ENCODE measurements around the gene ZBTB7B.
A peak's percentile ranks its signal among the peaks of the same experiment; 100 is the strongest.

The ZBTB7B gene

DNA sequence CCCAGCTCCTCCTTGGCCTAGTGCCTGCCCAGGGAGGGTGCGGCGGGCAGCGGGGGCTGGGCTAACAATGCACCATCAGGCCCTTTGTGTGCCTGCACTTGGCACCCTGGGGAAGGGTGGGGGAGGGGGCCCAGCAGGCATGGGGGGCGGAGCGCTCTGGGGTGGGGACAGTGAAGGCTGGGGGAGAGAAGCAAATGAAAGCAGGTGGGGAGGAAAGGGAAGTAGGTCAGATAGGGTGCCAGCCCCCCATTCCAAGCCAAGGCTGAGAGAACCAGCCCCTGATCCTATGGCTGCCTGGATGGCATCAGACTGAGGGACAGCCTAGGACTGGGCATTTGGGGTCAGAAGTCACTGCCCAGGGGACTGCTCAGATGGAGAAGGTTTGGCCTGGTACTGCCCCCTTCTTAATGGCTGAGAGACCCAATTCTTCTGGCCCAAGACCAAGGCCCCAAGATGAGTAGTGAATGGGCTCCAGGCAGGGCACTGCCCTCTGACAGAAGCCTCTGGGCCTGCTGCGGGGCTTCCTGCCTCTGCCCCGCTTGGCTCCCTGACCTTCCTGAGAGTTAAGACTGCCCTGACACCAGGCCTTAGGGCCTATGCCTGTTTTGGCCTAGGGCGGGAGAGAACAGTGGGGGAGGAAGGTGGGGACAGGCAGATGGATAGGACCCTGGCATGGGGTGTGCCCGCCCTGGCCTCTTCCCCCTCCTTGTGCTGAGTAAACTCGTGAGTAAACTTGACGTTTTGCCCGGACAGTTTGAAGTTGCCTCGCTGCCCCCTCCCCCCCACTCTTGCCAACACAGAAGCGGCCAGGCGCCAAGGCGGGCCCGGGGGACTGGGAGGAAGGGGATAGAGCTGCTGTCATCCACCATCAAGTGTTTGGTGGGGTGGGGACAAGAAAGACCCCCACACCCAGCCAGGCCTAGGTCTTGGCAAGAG, 2.7 kb downstream of the ZBTB7B start:
- DNase-seq, result no peak

GRCh38 chr1:155006601-155007101, 4.0 kb downstream of the ZBTB7B start:
- DNase-seq, result no peak

DNA sequence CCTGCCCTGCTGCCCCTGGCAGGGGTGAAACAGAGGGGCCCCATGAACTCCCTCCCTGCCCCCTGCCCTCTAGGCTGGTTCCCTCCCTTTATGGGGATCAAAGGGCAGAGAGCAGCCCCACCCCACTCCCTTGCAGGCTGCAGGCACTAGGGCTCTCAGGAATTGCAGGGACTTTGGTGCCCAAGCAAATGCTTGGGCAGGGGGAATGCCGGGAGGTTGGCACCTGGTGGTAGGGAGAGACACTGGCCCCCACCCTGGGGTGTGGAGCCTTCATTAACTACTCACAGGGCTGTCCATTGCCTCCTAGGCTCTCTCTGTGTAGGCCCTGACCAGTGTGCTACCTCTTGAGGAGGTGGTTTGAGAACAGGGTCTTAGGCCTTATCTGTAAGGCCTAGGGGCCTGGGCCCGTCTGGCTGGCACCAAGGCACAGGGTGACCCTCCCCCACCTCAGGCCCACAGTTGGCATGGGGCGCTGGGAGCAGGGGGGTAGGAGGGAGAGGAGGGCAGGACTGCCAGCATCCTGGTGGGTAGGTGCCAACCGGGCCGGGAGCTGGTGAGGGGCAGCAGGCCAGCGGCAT, 4.7 kb downstream of the ZBTB7B start:
- DNase-seq, result no peak

GRCh38 chr1:155008015-155008941, 5.7 kb downstream of the ZBTB7B start:
- DNase-seq, result peak; percentile 81

DNA sequence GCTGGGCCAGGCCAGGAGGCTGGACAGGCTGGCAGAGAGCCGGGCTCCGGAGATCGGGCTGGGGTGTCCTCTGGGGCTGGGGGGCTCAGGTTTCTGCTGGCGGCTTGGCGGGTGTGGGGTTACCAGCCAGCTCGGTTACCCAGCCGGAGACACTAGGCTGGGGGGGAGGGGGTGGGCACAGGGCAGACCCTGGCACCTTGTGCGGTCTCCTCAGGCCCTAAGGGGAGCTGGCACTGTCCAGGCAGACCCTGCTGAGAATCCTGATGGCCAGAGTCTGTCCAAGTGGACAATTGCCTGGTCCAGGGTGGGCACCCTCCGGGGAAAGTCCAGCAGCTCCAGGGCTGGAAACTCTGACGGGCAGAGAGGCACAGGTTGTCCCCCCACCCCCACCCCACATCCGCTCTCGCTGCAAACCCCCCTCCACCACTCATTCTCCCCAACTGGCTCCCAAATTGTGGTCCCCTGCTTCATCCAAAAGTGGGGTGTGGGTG, 6.7 kb downstream of the ZBTB7B start:
- DNase-seq, result no peak

GRCh38 chr1:155009742-155010141, 7.1 kb downstream of the ZBTB7B start:
- no peak for DNase-seq

- peak; percentile 45 for DNase-seq
Observed at GRCh38 chr1:155010211-155010918, 7.8 kb downstream of the ZBTB7B start.

- no peak for DNase-seq
Observed at GRCh38 chr1:155011004-155011416, 8.4 kb downstream of the ZBTB7B start.

GRCh38 chr1:155011437-155012025, 8.9 kb downstream of the ZBTB7B start:
- DNase-seq, result no peak

DNA sequence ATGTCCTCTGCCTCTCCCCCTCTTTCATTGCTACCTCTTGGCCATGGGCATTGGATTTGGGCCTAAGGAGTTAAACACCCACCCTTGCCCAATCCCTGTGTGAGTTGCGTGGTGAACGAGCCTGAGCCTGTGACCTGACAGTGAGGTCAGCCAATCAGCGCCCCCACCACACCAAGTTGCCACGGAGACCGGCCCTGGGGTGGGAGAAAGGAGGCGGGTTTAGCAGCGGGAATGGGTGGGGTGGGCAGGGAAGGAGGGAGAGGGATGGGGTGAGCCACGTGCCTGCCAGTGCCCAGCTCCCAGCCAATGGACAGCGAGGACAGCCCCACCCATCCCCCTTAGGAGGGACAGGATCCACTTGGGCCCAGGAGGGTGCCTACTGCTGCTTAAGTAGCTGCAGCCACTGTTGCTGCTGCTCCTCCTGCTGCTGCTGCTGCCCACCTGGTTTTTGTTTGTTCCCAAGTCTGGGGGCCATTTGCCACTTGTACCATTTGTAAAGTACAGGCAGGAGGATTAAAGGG, 9.5 kb downstream of the ZBTB7B start:
- no peak for DNase-seq

DNA sequence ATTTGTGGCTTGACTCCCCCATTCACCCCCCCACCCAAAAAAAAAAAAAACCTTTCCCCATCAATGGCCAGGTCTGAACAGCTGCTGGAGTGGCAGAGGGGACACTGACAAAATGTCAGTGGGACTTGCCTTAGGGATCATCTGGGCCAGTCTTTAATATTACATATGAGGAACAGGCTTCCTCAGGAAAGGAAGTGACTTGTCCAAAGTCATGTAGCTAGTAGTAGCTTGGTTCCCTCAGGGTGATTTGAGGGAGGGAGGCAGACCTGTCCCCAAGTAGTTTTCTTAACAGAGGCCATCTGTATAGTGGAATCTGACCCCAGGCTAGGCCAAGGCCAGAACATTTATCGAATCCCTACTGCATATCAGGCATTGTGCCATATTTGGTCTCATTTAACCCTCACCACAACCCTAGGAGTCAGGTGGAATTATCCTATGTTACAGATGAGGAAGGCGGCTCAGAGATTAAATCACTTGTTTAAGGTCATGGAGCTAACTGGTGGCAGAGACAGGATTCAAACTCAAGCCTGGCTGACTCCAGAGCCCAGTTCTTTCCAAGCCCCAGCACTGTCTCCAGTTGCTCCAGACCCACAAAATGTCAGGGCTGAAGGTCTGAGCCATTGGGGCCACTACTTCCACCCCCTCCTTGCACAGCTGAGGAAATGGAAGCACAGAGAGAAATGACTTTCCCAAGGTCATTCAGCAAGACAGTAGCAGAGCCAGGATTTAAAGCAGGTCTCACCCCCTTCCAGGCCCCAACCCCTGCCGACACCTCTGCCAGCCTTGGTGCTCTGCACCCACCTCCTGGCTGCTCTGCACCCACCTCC, 10.4 kb downstream of the ZBTB7B start:
- DNase-seq, result no peak

DNA sequence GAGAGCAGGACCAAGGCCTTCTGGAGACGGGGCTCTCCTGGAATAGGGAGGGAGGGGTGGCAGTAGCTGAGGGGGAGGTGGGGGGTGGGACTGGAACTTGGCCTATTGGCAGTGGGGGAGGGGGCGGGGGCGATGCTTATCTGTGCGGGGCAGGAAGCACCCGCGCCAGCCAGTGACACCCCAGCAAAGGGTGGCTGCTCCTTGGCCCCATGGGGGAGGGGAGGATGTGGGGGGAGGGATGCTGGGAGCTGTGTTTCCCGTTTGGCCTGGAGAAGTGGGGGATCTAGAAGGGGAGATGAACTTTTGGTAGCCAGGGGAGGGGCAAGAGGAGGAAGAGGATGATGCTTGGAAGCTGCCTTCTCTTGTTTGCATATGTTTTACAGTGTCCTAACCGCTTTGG, 11.0 kb downstream of the ZBTB7B start:
- DNase-seq, result no peak

GRCh38 chr1:155014709-155015508, 12.3 kb downstream of the ZBTB7B start:
- no peak for DNase-seq

- DNase-seq, result no peak
Observed at GRCh38 chr1:155015527-155016230, 13.1 kb downstream of the ZBTB7B start.

- DNase-seq, result no peak
Observed at GRCh38 chr1:155016231-155016831, 13.7 kb downstream of the ZBTB7B start.

DNA sequence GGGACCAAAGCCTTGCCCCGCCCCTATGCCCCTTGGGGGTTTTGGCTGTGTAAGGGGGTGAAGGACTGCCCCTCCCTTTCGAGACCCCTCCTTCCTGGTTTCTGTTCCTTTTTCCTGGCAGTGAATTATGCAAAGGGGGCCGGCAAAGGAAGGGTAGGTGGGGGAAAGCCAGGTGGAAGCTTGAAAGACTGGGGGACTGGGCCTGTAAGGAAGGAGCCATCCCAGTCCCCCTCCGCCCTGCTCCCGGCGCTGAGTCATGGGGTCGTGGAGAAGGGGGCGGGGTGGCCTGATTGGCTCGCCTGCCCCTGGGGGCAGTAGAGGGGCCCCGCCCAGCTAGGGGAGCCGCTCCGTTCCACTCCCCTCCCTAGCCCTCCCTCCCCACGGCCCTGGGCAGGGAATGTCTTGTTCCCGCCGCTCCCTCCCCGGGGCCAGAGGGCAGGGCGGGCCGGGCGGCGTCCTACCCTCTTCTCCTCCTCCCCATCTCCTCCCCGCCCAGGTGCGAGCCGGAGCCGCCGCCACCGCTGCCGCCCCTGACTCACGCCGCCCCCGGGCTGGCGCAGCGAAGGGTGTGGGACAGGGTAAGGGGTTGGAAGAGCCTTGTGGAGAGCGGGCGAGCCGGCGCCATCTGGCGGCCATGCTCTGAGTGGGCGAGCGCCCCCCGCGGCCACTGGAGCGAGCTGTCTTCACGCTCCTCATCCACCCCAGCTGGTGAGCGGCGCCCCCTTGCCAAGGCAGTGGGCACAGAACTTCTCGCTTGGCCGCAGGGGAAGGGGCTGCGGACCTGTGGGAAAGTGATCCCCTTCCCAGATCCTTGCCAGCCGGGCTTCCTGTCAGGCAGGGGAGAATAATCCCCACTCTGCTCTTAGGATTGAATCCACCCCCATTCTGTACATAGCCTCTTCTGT, 14.7 kb downstream of the ZBTB7B start:
- peak; percentile 92 for DNase-seq

DNA sequence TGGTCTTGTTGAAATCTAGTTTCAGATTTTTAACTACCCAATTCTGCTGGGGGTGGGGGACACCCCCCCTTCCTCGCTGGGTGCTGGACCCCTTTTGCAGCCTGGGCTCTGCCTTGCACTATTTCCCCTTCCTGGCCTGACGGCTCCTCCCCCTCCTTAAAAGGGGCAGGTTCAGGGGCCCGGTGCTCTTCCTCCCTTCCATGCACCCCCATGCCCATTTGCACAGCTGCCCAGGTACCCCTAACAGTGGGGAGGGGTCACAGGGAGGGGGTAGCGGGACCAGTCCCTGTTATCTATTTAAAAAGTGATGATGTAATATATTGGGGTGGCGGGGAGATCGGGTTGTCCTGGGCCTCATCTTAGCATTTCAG, 15.3 kb downstream of the ZBTB7B start:
- DNase-seq, result no peak

All from stimulated activated CD4-positive, alpha-beta T cell treated with anti-CD3 and anti-CD28 coated beads, Interleukin-12 subunit alpha, Interleukin-12 subunit beta, amount 100 ng/mL, for 4 hours (primary cell).